HG03108 (cell line): Measurements from ENCODE around the gene ARHGEF28.

Experiments used
- ATAC-seq: cut with Tn5 transposase; IDR thresholded peaks from one replicate; pipeline ENCODE4 v1.9.1; 2021; ENCODE audit warnings: moderate library complexity; ENCODE audit not compliant: unreplicated experiment

Gene ARHGEF28

DNA sequence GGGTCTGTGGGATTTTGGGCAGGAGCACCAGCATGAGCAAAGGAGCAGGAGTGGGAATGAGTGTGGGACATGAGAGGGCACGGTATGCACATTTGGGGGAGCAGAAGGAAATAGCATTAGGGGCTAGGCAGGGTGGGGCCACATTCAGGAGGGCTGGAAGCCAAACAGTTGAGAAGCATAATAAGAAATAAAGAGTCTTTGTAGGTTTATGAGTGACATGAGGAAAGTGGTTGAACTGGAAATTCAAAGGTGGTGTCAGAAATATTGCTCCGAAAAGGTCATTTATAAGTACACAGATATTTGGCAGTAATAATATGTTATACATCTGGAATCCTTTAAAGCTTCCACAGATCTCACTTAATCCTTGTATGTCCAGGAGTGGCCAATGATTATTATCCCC, 26.4 kb downstream of the ARHGEF28 start:
- no peak for ATAC-seq

GRCh38 chr5:73654171-73654811, 28.3 kb downstream of the ARHGEF28 start:
- peak; percentile 52 for ATAC-seq

GRCh38 chr5:73654819-73655318, 28.9 kb downstream of the ARHGEF28 start:
- ATAC-seq = no peak

DNA sequence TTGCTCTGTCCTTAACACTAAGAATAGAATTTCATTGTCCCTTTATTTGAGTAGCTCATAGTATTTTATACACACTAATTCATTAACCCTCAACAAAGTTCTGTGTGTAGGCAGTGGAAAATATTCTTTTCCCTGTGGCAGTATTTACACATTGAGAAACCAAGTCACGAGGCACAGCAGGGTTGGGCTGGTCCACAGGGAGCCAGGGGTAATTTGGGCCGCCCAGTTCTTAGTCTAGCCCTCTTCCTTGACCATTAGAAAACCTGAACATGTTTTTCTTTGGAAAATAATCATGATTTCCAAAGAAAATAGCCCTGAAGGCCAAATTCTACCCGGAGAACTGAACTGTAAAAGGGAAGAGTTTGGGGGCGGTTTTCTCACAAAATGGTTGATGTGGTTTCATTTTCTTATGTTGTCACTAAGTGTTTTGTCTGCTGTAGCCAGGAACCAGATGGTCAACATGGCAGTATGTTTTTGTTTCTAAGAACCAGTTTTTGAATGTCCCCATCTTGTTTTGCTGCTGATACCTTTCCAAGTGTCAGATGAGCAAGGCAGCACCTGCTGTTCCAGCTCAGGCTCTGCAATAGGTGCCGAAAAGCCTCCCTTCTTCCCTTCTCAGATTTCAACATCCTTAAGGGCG, 29.6 kb downstream of the ARHGEF28 start:
- ATAC-seq = no peak

- ATAC-seq = no peak
Observed at GRCh38 chr5:73661753-73662152, 35.8 kb downstream of the ARHGEF28 start.

- ATAC-seq = no peak
Observed at GRCh38 chr5:73663161-73663859, 37.3 kb downstream of the ARHGEF28 start.

- ATAC-seq = peak; percentile 54
Observed at GRCh38 chr5:73663860-73664240, 37.9 kb downstream of the ARHGEF28 start.

- no peak for ATAC-seq
Observed at GRCh38 chr5:73664796-73665195, 38.8 kb downstream of the ARHGEF28 start.

- no peak for ATAC-seq
Observed at GRCh38 chr5:73666891-73667290, 40.9 kb downstream of the ARHGEF28 start.

DNA sequence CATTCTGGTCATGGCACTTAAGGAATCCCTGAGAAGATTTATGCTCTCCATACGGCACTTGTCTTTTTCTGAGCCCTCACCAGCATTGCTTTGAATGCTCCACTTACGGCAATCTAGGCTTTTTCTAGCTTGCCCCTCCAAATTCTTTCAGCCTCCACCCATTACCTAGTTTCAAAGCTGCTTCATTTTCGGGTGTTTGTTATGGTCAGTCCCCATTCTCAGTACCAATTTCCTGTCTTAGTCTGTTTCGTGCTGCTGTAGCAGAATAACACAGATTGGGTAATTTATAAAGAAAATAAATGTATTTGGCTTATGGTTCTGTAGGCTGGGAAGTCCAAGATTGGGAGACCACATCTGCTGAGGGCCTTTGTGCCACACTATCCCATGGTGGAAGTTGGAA, 42.0 kb downstream of the ARHGEF28 start:
- peak; percentile 49 for ATAC-seq

DNA sequence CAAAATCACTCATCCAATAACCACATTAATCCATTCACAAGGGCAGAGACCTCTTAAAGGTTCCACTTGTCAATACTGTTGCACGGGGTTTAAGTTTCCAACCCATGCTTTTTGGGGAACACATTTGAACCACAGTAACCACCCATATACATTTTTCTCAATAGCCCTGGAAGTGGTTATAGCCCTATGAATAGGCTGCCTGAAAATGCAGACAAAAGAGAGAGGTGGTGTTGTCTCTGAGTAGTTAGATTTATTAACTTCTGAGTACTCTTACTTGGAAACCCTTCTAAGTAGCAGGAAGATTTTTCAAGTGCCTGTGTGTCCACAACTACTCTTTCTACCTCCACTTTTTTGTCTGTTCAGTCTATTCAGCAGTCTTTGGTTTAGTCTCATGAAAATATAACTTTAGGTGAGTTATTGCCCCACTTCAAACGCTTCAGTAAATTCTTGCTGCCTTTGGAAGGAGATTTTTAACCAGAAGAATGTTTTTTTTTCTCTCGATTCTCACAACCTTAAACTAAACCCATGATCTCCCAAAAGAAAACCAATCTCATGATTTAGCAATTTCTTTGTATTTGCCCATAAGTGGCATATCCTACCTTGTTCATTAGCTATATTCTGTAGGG, 42.6 kb downstream of the ARHGEF28 start:
- ATAC-seq = no peak

DNA sequence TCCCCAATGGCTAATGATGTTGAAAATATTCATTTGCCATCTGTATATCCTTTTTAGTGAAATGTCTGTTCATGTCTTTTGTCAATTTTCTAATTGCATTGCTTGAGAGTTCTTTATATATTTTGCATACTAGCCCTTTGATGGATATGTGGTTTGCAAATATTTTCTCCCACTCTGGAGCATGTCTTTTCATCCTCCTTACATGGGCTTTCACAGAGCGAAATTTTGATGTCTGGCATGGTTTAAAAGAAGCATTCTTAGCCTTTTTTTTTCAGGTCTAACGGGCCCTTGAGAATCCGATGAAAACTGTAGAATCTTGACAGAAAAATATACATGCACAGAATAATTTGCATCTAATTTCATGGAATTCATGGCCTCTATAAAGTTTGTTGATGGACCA, 44.7 kb downstream of the ARHGEF28 start:
- no peak for ATAC-seq

- ATAC-seq = no peak
Observed at GRCh38 chr5:73672132-73672531, 46.1 kb downstream of the ARHGEF28 start.

DNA sequence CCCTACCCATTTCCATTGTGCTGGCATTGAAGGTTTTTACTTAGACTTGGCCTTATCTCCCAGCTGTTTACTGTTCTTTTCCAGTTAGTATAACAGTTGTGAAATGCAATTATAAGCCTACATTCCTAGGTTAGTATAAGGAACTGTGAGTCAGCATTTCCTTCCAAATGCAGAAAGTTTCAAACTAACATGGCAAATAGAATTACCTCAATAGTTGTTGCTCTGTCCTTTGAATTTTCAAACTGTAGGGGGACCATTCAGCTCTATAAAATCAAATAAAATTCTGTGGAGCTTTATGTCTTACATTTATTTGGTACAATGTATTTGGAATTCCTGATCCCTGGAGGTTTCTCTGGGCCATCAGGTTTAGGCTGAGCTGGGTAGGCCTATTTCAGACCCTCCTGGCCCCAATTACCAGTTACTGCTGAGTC, 47.2 kb downstream of the ARHGEF28 start:
- no peak for ATAC-seq

GRCh38 chr5:73674669-73675004, 48.6 kb downstream of the ARHGEF28 start:
- ATAC-seq = no peak

GRCh38 chr5:73678322-73678740, 52.3 kb downstream of the ARHGEF28 start:
- no peak for ATAC-seq

- no peak for ATAC-seq
Observed at GRCh38 chr5:73678807-73679206, 52.8 kb downstream of the ARHGEF28 start.

GRCh38 chr5:73682176-73682575, 56.2 kb downstream of the ARHGEF28 start:
- no peak for ATAC-seq

DNA sequence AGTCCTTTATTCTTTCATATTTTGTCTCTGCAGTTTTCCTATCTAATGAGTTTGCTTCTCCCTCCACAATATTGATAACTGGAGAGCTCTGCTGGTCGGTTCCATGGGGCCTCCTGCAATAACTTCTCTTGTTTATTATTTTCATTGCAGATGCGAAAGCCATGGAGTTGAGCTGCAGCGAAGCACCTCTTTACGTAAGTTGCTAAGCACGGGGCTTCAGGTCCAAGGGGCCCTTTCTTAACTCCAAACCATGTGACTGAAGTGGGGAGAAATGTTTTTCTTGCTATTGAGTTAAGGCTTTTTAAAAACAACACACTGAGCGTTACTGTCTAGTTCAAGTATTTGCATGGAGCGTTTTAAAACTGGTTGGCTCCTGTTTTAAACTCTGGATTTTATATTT, 58.7 kb downstream of the ARHGEF28 start:
- no peak for ATAC-seq

DNA sequence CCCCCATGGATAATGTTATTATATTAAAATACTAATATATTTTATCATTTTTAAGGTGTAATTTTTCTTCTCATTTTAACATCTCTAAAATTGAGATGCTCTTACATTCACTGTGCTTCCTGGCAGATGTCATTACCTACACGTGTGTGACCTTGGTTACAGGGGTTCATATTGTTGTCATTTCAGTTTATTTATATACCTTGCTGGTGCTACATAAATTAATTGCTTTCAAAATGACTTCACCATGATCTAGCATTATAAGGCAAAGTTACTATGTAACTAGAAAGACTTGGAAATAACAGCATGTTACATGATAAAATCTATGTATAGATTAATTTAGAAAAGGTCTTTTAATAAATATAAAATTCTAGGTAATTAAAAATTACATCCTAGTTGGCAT, 60.9 kb downstream of the ARHGEF28 start:
- ATAC-seq = no peak

DNA sequence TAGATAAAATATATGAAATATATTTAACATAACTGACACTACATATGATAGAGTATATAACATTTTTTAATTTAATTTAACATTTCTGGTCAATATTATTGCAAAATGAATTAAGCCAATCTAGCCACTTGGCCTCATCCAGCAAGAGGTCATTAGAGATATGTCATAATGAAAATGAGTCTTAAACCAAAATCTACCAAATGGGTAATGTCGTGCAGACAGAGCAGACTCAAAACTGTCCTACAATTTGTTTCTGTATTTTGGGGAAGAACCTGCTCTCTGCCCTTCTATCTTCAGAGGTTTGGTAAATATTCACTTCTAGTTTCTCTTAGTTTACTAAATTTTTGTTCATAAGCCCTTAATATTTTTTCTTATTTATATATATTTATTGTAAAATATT, 61.4 kb downstream of the ARHGEF28 start:
- peak; percentile 88 for ATAC-seq

- ATAC-seq = no peak
Observed at GRCh38 chr5:73690015-73690414, 64.0 kb downstream of the ARHGEF28 start.
